CD4-positive, alpha-beta T cell (primary cell): ENCODE measurements around the gene CFAP299. TPM values are rescaled to one million over a fixed set of nuclear protein-coding genes. Genes with fewer than 3 reads are reported as not detected.

ENCODE experiments used
- ATAC-seq: fragments of 200-7000 bp; cut with Tn5 transposase; one replicate; pipeline ENCODE4 v1.10.0; 2022; ENCODE audit warnings: mild to moderate bottlenecking; ENCODE audit not compliant: poor library complexity
- CTCF ChIA-PET: fragments of 350-600 bp; sonication (Branson Sonifier 250); formaldehyde crosslinking; loops from one replicate; lab custom pipeline; 2021; ENCODE audit warnings: antibody characterized with exemption, inconsistent platforms; lab: Charles Lee
- POLR2A ChIA-PET: fragments of 350-600 bp; sonication (Branson Sonifier 250); formaldehyde crosslinking; loops from one replicate; lab custom pipeline; 2021; ENCODE audit warnings: antibody characterized with exemption, inconsistent platforms; lab: Charles Lee
- DNase-seq, 14 experiments: peaks; one replicate each; pipeline ENCODE4 v3.0.0-alpha.2; 2013 to 2020; ENCODE audit warnings: mixed read lengths in 2 of 14
- H3K27ac ChIP-seq, 2 donors: one replicate each; pipeline versions ENCODE4 v1.5.1 to v1.7.0; 2013; ENCODE audit warnings: low read length in 2 of 2, low read depth in 1 of 2, mild to moderate bottlenecking in 1 of 2
- H3K27me3 ChIP-seq, 2 experiments: 1 replicate in 1 of 2; 2 replicates in 1 of 2; pipeline versions ENCODE4 v1.6.1 to v1.7.0; 2013; ENCODE audit warnings: low read length in 2 of 2, control low read depth in 1 of 2, mild to moderate bottlenecking in 1 of 2, moderate library complexity in 1 of 2; ENCODE audit not compliant: insufficient read depth in 2 of 2, control insufficient read depth in 1 of 2
- H3K36me3 ChIP-seq: one replicate; pipeline ENCODE4 v1.6.1; 2013; ENCODE audit warnings: low read length, control low read depth; ENCODE audit not compliant: insufficient read depth
- H3K4me1 ChIP-seq: one replicate; pipeline ENCODE4 v1.6.1; 2013; ENCODE audit warnings: low read length, control low read depth; ENCODE audit not compliant: insufficient read depth
- H3K4me3 ChIP-seq: one replicate; pipeline ENCODE4 v1.5.1; 2013; ENCODE audit warnings: mild to moderate bottlenecking, low read length, moderate library complexity
- H3K9me3 ChIP-seq, 2 experiments: 1 replicate in 1 of 2; 2 replicates in 1 of 2; pipeline versions ENCODE4 v1.6.1 to v1.7.0; 2013; ENCODE audit warnings: low read length in 2 of 2, mild to moderate bottlenecking in 2 of 2, control low read depth in 1 of 2, moderate library complexity in 1 of 2; ENCODE audit not compliant: control insufficient read depth in 1 of 2, insufficient read depth in 1 of 2
- H3K27ac Mint-ChIP-seq: one replicate; pipeline ENCODE4 v1.8.0; 2020; ENCODE audit warnings: mixed read lengths
- H3K27me3 Mint-ChIP-seq: one replicate; pipeline ENCODE4 v1.8.0; 2021; ENCODE audit warnings: mixed read lengths
- H3K36me3 Mint-ChIP-seq: one replicate; pipeline ENCODE4 v1.8.0; 2021; ENCODE audit warnings: low read depth, mixed read lengths
- H3K4me1 Mint-ChIP-seq: one replicate; pipeline ENCODE4 v1.8.0; 2021; ENCODE audit warnings: low read depth, mixed read lengths
- H3K4me3 Mint-ChIP-seq: one replicate; pipeline ENCODE4 v1.8.0; 2020; ENCODE audit warnings: mild to moderate bottlenecking, mixed read lengths
- H3K9me3 Mint-ChIP-seq: one replicate; pipeline ENCODE4 v1.8.0; 2020; ENCODE audit warnings: mixed read lengths
- CTCF ChIP-seq: fragments of 200-600 bp; IDR thresholded peaks from one replicate; pipeline ENCODE4 v1.8.0; 2022; ENCODE audit warnings: antibody characterized with exemption, mild to moderate bottlenecking
- intact Hi-C, 2 experiments: fragments of 100-400 bp; cut with DNase I in 1 of 2; cut with micrococcal nuclease in 1 of 2; formaldehyde crosslinking; loops; one replicate each; pipeline versions ENCODE4 v1.15.1 to v1.9.0; 2023 to 2025; cut with DNase I, micrococcal nuclease
- total RNA-seq, 174 experiments: library from RNA in 2 of 174; stranded (reverse) in 2 of 174; gene quantifications; one replicate each; pipeline ENCODE4 v1.2.3 and lab custom pipeline; 2021 to 2026

The CFAP299 gene
- total RNA-seq, 2 experiments from 2014 or later: not detected

DNA sequence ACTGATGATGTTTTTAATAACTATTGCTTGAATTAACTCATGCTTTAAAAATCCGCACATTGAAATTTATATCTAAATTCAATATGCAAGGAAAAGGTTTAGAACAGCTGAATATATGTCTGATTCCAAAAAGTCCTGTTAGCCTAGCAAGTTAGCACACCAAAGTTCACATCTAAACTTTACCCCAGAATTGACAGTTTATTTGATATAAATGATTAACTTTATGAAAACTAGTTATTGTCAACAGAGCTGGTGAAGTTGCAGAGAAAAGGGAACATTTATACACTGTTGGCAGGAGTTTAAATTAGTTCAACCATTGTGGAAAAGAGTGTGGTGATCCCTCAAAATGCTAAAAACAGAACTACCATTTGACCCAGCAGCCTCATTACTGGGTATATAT lies 574.4 kb downstream of the CFAP299 start:
- DNase-seq: no peak
- H3K27me3 ChIP-seq: no peaks in the 10 kb centered on the region
- POLR2A ChIA-PET: no interaction called here
- ATAC-seq: no peak
- H3K27ac Mint-ChIP-seq: no peak overlapping the region
- CTCF ChIA-PET: no interaction called here
- intact Hi-C loops: no loop called here
- H3K4me3 ChIP-seq: no peak overlapping the region
- no peaks in the 10 kb centered on the region for H3K4me1 ChIP-seq
- TF ChIP-seq CTCF: no peak
- no peaks in the 10 kb centered on the region for H3K36me3 Mint-ChIP-seq
- H3K9me3 ChIP-seq: peaks cover 4 to 7% of the 10 kb centered on the region in 2 experiments
- H3K9me3 Mint-ChIP-seq: peaks cover 18% of the 10 kb centered on the region
- no peaks in the 10 kb centered on the region for H3K4me1 Mint-ChIP-seq
- H3K36me3 ChIP-seq: no peaks in the 10 kb centered on the region
- no peaks in the 10 kb centered on the region for H3K27me3 Mint-ChIP-seq
- no peak overlapping the region for H3K4me3 Mint-ChIP-seq
- no peak overlapping the region for H3K27ac ChIP-seq

GRCh38 chr4:80911458-80911857 lies 575.9 kb downstream of the CFAP299 start:
- ChIA-PET POLR2A (no interaction called here), CTCF (no interaction called here)
- H3K27me3 ChIP-seq: no peaks in the 10 kb centered on the region
- no peaks in the 10 kb centered on the region for H3K27me3 Mint-ChIP-seq
- no peaks in the 10 kb centered on the region for H3K36me3 ChIP-seq
- no peaks in the 10 kb centered on the region for H3K4me1 ChIP-seq
- TF ChIP-seq CTCF: no peak
- no peak overlapping the region for H3K27ac ChIP-seq
- H3K9me3 Mint-ChIP-seq: peaks cover 13% of the 10 kb centered on the region
- no peak overlapping the region for H3K27ac Mint-ChIP-seq
- ATAC-seq: no peak
- no peak for DNase-seq
- intact Hi-C loops: no loop called here
- H3K9me3 ChIP-seq: peaks cover 0 to 2% of the 10 kb centered on the region in 2 experiments
- no peaks in the 10 kb centered on the region for H3K36me3 Mint-ChIP-seq
- H3K4me3 ChIP-seq: no peak overlapping the region
- H3K4me3 Mint-ChIP-seq: no peak overlapping the region
- H3K4me1 Mint-ChIP-seq: no peaks in the 10 kb centered on the region

- no peaks in the 10 kb centered on the region for H3K36me3 Mint-ChIP-seq
- CTCF ChIA-PET: no interaction called here
These were observed 576.8 kb downstream of the CFAP299 start for GRCh38 chr4:80912350-80912749.

More at GRCh38 chr4:80912350-80912749, 576.8 kb downstream of the CFAP299 start:
- Mint-ChIP-seq H3K4me3 (no peak overlapping the region), H3K27ac (no peak overlapping the region), H3K9me3 (peaks cover 8% of the 10 kb centered on the region), H3K4me1 (no peaks in the 10 kb centered on the region), H3K27me3 (peaks cover 6% of the 10 kb centered on the region)
- ATAC-seq (no peak), DNase-seq (no peak)
- TF ChIP-seq CTCF: no peak
- H3K4me3 ChIP-seq: no peak overlapping the region
- no peaks in the 10 kb centered on the region for H3K36me3 ChIP-seq
- POLR2A ChIA-PET: no interaction called here
- intact Hi-C loops: no loop called here
- no peaks in the 10 kb centered on the region for H3K27me3 ChIP-seq
- H3K27ac ChIP-seq: no peak overlapping the region
- H3K9me3 ChIP-seq: no peaks in the 10 kb centered on the region
- no peaks in the 10 kb centered on the region for H3K4me1 ChIP-seq
